Testis (tissue), 2 donors: ENCODE results near the gene MCRS1.

ENCODE experiments used
- CTCF ChIP-seq, 3 experiments: fragments of 450-650 bp in 2 of 3; fragments of 200-600 bp in 1 of 3; sonication (generic) in 1 of 3; IDR thresholded peaks; one replicate each; pipeline ENCODE4 v1.5.1; 2016 to 2019; ENCODE audit warnings: antibody characterized with exemption in 3 of 3, mild to moderate bottlenecking in 2 of 3, moderate library complexity in 1 of 3
- POLR2A ChIP-seq: fragments of 450-650 bp; IDR thresholded peaks from one replicate; pipeline ENCODE4 v1.6.1; 2017; ENCODE audit warnings: antibody characterized with exemption, mild to moderate bottlenecking, moderate library complexity

GRCh38 chr12:49588281-49588680 lies 20.3 kb upstream of the MCRS1 start:
- no peak for TF ChIP-seq POLR2A
- no peak for TF ChIP-seq CTCF (IDR thresholded peaks at IDR 0.05)
